ENCODE data around the gene CBLN3.
"Not testable (repeated sequence)": the region's sequence is repeated elsewhere in the genome, so short reads cannot be mapped to it uniquely, and the experiment has no call there.

DNA sequence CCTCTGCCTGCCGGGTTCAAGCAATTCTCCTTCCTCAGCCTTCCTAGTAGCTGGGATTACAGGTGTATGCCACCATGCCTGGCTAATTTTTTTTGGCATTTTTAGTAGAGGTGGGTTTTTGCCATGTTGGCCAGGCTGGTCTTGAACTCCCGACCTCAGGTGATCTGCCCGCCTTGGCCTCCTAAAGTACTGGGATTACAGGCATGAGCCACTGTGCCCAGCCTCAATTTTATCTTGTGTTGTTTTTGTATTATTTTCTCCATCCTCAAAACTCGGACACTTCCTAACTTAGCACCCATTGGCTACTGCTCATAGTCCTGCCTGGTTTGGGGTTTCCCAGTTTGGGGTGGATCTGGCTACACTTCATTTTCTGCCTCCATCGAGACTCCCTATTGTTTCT lies 41.9 kb downstream of the CBLN3 start:
- not testable (repeated sequence) for TF ChIP-seq POLR2AphosphoS5 (IDR thresholded peaks at IDR 0.05; ENCODE audit: low read depth, low read length); POLR2A (IDR thresholded peaks at IDR 0.05; ENCODE audit: low read depth, low read length); TAF1 (IDR thresholded peaks at IDR 0.05; ENCODE audit: borderline replicate concordance, low read depth, low read length)
